GM12864 (cell line): ENCODE results near the gene PDE4B.
"Not testable (repeated sequence)": the region's sequence is repeated elsewhere in the genome, so short reads cannot be mapped to it uniquely, and the experiment has no call there.

Experiments used
- DNase-seq: peaks from one replicate; pipeline ENCODE4 v3.0.0-alpha.2; 2011; ENCODE audit warnings: low read depth
- H3K4me3 ChIP-seq: 2 replicates; pipeline ENCODE4 v1.5.1; 2011; ENCODE audit warnings: mild to moderate bottlenecking, low read depth, low read length, control low read depth
- TF ChIP-seq, protein P1 (sequence below): IDR thresholded peaks from 2 replicates; pipeline ENCODE4 v1.5.1; 2011; ENCODE audit warnings: low read depth, mild to moderate bottlenecking, moderate library complexity, low read length, control low read depth, inconsistent platforms; ENCODE audit errors: missing control alignments

Gene PDE4B

DNA sequence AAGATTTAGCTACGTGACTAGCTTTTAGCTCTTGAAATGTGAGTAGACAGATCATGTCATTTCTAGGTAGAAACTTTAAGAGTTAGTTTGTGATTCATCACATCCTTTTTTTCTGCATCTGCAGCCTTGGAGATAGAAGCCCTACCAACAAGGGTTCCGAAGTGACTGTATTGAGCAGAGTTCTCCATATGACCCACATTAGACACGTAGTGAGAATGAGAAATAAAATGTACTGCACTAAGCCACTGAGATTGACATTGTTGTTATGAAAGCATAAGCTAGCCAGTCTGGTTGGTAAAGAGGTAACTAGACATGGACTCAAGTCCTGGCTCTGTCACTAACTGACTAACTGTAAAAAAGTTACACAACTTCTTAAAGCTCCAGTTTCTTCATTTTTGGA, 296.1 kb downstream of the PDE4B start:
- DNase-seq = no peak
- TF ChIP-seq, protein P1, sequence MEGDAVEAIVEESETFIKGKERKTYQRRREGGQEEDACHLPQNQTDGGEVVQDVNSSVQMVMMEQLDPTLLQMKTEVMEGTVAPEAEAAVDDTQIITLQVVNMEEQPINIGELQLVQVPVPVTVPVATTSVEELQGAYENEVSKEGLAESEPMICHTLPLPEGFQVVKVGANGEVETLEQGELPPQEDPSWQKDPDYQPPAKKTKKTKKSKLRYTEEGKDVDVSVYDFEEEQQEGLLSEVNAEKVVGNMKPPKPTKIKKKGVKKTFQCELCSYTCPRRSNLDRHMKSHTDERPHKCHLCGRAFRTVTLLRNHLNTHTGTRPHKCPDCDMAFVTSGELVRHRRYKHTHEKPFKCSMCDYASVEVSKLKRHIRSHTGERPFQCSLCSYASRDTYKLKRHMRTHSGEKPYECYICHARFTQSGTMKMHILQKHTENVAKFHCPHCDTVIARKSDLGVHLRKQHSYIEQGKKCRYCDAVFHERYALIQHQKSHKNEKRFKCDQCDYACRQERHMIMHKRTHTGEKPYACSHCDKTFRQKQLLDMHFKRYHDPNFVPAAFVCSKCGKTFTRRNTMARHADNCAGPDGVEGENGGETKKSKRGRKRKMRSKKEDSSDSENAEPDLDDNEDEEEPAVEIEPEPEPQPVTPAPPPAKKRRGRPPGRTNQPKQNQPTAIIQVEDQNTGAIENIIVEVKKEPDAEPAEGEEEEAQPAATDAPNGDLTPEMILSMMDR = no peak
- H3K4me3 ChIP-seq = no peak overlapping the region

DNA sequence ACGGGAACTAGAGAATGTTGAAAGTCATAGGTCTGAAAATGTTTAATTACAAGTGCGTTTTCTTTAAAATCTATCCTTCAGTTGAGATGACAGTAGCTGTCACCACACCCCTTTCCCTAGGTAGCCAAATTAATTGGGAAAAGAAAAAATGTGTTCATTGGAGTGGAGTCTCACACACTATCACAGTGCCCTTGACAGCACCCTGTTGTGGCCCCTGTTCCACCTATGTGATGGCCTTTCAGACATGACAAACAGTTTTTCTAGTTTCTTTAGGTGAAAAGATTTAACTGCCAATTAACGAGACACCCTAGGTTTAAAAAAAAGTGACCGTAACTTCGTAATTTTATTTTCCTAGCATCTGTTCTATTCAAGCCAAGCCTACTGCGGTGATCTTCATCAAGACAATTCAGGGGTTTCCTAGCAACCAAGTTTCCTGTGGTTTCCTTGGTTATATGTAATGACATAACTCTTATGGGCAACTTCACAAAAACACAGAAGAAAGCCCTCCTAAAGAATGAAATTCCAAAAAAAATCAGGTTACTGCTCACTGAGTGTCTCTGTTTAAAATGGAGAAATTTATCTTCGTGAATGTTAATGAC, 298.3 kb downstream of the PDE4B start:
- H3K4me3 ChIP-seq = no peak overlapping the region
- no peak for DNase-seq
- TF ChIP-seq, protein P1 = no peak

DNA sequence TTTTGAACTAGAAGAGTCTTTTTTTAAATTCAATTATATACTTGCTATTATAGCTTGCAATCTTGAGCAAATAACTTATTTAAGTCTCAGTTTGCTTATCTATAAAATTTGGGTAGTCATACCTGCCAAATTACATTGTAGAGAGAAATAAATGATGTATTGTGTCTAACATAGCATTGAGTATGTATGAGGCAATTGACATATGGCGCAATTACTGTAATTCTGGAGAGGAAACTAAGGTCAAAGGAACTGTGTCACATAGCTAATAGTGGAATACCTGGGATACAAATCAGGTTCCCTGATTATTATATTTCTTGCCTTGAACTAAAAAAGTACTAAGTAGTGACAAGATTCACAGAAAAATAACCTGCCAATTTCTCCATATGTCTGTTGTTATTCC, 302.5 kb downstream of the PDE4B start:
- no peak overlapping the region for H3K4me3 ChIP-seq
- DNase-seq = no peak
- TF ChIP-seq, protein P1 = no peak

DNA sequence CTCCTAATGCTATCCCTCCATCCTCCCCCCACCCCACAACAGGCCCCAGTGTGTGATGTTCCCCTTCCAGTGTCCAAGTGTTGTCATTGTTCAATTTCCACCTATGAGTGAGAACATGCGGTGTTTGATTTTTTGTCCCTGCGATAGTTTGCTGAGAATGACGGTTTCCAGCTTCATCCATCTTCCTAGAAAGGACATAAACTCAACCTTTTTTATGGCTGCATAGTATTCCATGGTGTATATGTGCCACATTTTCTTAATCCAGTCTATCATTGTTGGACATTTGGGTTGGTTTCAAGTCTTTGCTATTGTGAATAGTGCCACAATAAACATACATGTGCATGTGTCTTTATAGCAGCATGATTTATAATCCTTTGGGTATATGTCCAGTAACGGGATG, 308.3 kb downstream of the PDE4B start:
- not testable (repeated sequence) for DNase-seq, H3K4me3 ChIP-seq

DNA sequence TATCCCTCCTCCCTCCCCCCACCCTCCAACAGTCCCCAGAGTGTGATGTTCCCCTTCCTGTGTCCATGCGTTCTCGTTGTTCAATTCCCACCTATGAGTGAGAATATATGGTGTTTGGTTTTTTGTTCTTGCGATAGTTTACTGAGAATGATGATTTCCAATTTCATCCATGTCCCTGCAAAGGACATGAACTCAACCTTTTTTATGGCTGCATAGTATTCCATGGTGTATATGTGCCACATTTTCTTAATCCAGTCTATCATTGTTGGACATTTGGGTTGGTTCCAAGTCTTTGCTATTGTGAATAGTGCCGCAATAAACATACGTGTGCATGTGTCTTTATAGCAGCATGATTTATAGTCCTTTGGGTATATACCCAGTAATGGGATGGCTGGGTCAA, 311.4 kb downstream of the PDE4B start:
- not testable (repeated sequence) for H3K4me3 ChIP-seq, DNase-seq

DNA sequence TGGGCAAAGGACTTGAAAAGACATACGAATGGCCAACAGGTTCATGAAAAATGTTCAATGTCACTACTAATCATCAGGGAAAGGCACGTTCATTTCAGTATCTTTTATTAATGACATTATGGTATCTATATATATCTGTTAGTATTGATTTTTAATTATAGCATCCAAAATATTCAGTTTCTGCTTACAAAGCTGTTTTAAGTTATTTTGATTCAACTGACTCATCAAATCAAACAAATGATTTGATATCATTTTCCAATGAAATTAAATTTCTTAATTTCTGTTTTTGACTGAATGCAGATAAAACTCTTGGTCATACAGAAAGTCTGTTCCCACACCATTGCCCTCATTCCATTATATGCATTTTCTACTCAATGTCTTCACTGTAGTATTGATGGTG, 315.9 kb downstream of the PDE4B start:
- TF ChIP-seq, protein P1 = no peak
- DNase-seq = no peak
- H3K4me3 ChIP-seq = no peak overlapping the region

DNA sequence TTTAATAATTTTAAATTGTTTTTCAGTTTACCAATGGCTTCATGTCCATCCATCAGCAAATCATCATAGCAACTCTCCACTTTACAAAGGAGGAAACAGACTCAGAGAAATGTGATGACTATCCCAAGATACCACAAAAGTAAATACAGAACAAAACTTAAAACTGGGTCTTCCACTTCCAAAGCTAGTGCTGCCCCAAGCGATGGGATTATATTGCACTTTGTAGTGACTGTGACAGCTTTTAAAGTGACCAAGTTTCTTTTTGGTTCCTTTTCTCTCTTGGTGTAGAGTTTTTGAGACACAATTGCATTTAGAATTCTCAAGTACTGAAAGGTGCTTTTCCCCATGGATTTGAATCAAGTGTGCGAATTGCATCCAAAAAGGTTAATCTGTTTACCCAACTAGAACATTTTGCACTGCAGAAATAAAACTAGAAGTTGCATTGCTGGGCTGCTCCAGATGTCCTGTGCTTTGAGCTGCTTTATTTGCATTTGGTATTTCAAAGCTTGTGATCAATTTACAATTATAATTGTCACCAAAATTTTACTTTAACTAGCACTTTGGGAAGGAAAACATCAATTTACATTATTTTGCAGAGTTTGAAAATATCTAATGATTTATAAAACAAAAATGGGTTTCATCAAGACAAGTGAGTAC, 320.2 kb downstream of the PDE4B start:
- TF ChIP-seq, protein P1 = no peak
- no peak for DNase-seq
- H3K4me3 ChIP-seq = no peak overlapping the region

DNA sequence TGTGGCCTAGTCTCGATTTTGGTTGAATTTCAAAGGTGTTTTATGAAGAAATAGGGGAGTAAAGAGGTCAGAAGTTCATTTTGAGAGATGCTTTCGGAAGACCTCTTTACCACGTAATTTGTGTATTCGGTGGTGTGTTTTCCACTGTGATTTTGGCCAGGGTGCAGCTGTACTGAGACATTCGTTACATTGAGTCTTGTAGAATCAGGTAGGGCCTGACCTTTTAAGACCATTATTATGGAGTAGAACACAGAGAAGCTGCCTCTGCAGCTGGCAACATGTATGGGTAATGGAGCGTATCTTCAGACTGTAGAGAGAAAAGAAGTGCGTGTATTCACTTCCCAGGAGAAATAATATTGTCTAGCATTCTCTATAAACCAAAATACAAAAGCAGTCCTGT, 326.5 kb downstream of the PDE4B start:
- DNase-seq = no peak
- no peak overlapping the region for H3K4me3 ChIP-seq
- TF ChIP-seq, protein P1 = no peak
